ENCODE results near the gene CELSR2.

DNA sequence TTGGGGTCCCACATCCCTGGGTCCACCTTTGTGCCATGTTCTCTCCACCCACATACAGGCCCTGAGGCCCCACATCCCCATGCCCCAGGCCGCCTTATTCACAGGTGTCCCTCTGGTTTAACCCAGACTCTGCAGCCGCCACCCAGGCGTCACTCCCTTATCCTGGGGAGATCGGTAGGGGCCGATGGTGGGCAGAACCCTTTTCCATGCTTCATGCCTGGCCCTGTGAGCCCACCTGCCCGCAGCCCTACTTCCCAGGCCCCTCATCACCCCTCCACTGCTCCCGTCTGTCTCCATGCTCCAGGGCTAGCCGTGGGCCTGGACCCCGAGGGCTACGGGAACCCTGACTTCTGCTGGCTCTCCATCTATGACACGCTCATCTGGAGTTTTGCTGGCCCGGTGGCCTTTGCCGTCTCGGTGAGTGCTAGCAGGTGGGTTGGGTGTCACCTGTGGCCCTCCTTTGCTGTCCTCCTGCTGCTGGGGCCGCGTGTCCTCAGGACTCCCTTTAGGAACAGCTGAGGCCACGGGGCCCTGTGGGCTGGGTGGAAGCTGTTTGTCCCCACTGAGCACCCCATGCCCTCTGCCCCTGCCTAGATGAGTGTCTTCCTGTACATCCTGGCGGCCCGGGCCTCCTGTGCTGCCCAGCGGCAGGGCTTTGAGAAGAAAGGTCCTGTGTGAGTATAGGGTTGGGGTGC is 21.4 kb downstream of the CELSR2 start:
- no peak for TF ChIP-seq POLR2A (IDR thresholded peaks at IDR 0.05)
- no peak for TF ChIP-seq EP300 (IDR thresholded peaks at IDR 0.05)
